Neural progenitor cell (in vitro differentiated cells): ENCODE data around the gene CPM. TPM values are rescaled to one million over a fixed set of nuclear protein-coding genes. Genes with fewer than 3 reads are reported as not detected.
"Not testable (repeated sequence)": the region's sequence is repeated elsewhere in the genome, so short reads cannot be mapped to it uniquely, and the experiment has no call there.

Experiments used
- DNase-seq: peaks from one replicate; pipeline ENCODE4 v3.0.0-alpha.2; 2016; ENCODE audit warnings: low spot score
- H2AFZ ChIP-seq: fragments of 200-600 bp; sonication (generic); replicated peaks from 2 replicates; pipeline ENCODE4 v1.6.1; 2016; ENCODE audit warnings: antibody characterized with exemption
- H3F3A ChIP-seq: fragments of 200-600 bp; sonication (generic); 2 replicates; pipeline ENCODE4 v1.6.1; 2016; ENCODE audit warnings: antibody characterized with exemption, low read depth
- H3K27ac ChIP-seq: fragments of 200-600 bp; sonication (generic); 2 replicates; pipeline ENCODE4 v1.5.1; 2016; ENCODE audit warnings: mild to moderate bottlenecking
- H3K27me3 ChIP-seq: fragments of 200-600 bp; sonication (generic); 2 replicates; pipeline ENCODE4 v1.6.1; 2016; ENCODE audit warnings: mild to moderate bottlenecking, moderate library complexity
- H3K36me3 ChIP-seq: fragments of 200-600 bp; sonication (generic); 2 replicates; pipeline ENCODE4 v1.5.1; 2016
- H3K4me1 ChIP-seq: fragments of 200-600 bp; sonication (generic); 2 replicates; pipeline ENCODE4 v1.6.1; 2016; ENCODE audit warnings: mixed run types
- H3K4me2 ChIP-seq: fragments of 200-600 bp; sonication (generic); 2 replicates; pipeline ENCODE4 v1.6.1; 2016
- H3K4me3 ChIP-seq: fragments of 200-600 bp; sonication (generic); 2 replicates; pipeline ENCODE4 v1.5.1; 2016
- H3K79me2 ChIP-seq: fragments of 200-600 bp; sonication (generic); 2 replicates; pipeline ENCODE4 v1.6.1; 2016; ENCODE audit warnings: low read depth
- H3K9ac ChIP-seq: fragments of 200-600 bp; sonication (generic); 2 replicates; pipeline ENCODE4 v1.6.1; 2016
- H3K9me3 ChIP-seq: fragments of 200-600 bp; sonication (generic); 2 replicates; pipeline ENCODE4 v1.5.1; 2016; ENCODE audit warnings: low read depth
- H4K20me1 ChIP-seq: fragments of 200-600 bp; sonication (generic); 2 replicates; pipeline ENCODE4 v1.6.1; 2016; ENCODE audit warnings: low read depth
- H3K27ac Mint-ChIP-seq: 3 replicates; pipeline ENCODE4 v1.8.0; 2021; ENCODE audit warnings: mixed read lengths
- H3K27me3 Mint-ChIP-seq: 2 replicates; pipeline ENCODE4 v1.8.0; 2022; ENCODE audit warnings: low read depth, mild to moderate bottlenecking, inconsistent platforms, moderate library complexity, mixed read lengths; ENCODE audit not compliant: insufficient read depth
- H3K36me3 Mint-ChIP-seq: 3 replicates; pipeline ENCODE4 v1.8.0; 2021; ENCODE audit warnings: mixed read lengths
- H3K4me1 Mint-ChIP-seq: 3 replicates; pipeline ENCODE4 v1.8.0; 2021; ENCODE audit warnings: mixed read lengths
- H3K4me3 Mint-ChIP-seq: 3 replicates; pipeline ENCODE4 v1.8.0; 2021; ENCODE audit warnings: mild to moderate bottlenecking, moderate library complexity, mixed read lengths
- H3K9me3 Mint-ChIP-seq: 3 replicates; pipeline ENCODE4 v1.8.0; 2020; ENCODE audit warnings: mixed read lengths
- EZH2 ChIP-seq: fragments of 200-600 bp; sonication (generic); IDR thresholded peaks from 2 replicates; pipeline ENCODE4 v1.6.1; 2017; ENCODE audit warnings: antibody characterized with exemption, mild to moderate bottlenecking, moderate library complexity
- EZH2phosphoT487 ChIP-seq: fragments of 200-600 bp; sonication (generic); IDR thresholded peaks from 2 replicates; pipeline ENCODE4 v1.6.1; 2017; ENCODE audit warnings: antibody characterized with exemption
- total RNA-seq: library from RNA; depleted of rRNA; stranded (reverse); fragments of >200 nt; gene quantifications from 2 replicates; pipeline ENCODE4 v1.2.3, GENCODE V29; 2015; ENCODE audit warnings: low replicate concordance
- TF ChIP-seq, protein P1 (sequence below): fragments of 200-600 bp; sonication (generic); IDR thresholded peaks from 2 replicates; pipeline ENCODE4 v1.5.1; 2017; ENCODE audit warnings: antibody characterized with exemption, mild to moderate bottlenecking

Gene CPM
- total RNA-seq, 1 donor from 2014 or later: 0.02 TPM

DNA sequence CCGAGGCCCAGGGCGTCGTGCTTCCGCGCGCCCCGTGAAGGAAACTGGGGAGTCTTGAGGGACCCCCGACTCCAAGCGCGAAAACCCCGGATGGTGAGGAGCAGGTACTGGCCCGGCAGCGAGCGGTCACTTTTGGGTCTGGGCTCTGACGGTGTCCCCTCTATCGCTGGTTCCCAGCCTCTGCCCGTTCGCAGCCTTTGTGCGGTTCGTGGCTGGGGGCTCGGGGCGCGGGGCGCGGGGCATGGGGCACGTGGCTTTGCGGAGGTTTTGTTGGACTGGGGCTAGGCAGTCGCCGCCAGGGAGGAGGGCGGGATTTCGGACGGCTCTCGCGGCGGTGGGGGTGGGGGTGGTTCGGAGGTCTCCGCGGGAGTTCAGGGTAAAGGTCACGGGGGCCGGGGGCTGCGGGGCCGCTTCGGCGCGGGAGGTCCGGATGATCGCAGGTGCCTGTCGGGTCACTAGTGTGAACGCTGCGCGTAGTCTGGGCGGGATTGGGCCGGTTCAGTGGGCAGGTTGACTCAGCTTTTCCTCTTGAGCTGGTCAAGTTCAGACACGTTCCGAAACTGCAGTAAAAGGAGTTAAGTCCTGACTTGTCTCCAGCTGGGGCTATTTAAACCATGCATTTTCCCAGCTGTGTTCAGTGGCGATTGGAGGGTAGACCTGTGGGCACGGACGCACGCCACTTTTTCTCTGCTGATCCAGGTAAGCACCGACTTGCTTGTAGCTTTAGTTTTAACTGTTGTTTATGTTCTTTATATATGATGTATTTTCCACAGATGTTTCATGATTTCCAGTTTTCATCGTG, 124.4 kb downstream of the CPM start:
- H3K79me2 ChIP-seq: peaks cover 56% of the 10 kb centered on the region
- peak overlapping the region; percentile 84 for H3K4me2 ChIP-seq
- Mint-ChIP-seq H3K27ac (peak overlapping the region; percentile 98), H3K4me1 (peaks cover 31% of the 10 kb centered on the region), H3K27me3 (peaks cover 5% of the 10 kb centered on the region), H3K36me3 (peaks cover 7% of the 10 kb centered on the region), H3K4me3 (peak overlapping the region; percentile 97), H3K9me3 (no peaks in the 10 kb centered on the region)
- peak overlapping the region; percentile 90 for H3K27ac ChIP-seq
- peaks cover 17% of the 10 kb centered on the region for H3F3A ChIP-seq
- DNase-seq: peak; percentile 76
- H3K9ac ChIP-seq: peak overlapping the region; percentile 85
- no peak for TF ChIP-seq EZH2phosphoT487
- no peak for TF ChIP-seq EZH2
- TF ChIP-seq, protein P1, sequence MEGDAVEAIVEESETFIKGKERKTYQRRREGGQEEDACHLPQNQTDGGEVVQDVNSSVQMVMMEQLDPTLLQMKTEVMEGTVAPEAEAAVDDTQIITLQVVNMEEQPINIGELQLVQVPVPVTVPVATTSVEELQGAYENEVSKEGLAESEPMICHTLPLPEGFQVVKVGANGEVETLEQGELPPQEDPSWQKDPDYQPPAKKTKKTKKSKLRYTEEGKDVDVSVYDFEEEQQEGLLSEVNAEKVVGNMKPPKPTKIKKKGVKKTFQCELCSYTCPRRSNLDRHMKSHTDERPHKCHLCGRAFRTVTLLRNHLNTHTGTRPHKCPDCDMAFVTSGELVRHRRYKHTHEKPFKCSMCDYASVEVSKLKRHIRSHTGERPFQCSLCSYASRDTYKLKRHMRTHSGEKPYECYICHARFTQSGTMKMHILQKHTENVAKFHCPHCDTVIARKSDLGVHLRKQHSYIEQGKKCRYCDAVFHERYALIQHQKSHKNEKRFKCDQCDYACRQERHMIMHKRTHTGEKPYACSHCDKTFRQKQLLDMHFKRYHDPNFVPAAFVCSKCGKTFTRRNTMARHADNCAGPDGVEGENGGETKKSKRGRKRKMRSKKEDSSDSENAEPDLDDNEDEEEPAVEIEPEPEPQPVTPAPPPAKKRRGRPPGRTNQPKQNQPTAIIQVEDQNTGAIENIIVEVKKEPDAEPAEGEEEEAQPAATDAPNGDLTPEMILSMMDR: no peak
- H3K9me3 ChIP-seq: no peaks in the 10 kb centered on the region
- peaks cover 15% of the 10 kb centered on the region for H4K20me1 ChIP-seq
- peaks cover 8% of the 10 kb centered on the region for H3K36me3 ChIP-seq
- H3K4me1 ChIP-seq: no peaks in the 10 kb centered on the region
- no peaks in the 10 kb centered on the region for H3K27me3 ChIP-seq
- peak overlapping the region; percentile 64 for H3K4me3 ChIP-seq
- H2AFZ ChIP-seq: no peak overlapping the region

DNA sequence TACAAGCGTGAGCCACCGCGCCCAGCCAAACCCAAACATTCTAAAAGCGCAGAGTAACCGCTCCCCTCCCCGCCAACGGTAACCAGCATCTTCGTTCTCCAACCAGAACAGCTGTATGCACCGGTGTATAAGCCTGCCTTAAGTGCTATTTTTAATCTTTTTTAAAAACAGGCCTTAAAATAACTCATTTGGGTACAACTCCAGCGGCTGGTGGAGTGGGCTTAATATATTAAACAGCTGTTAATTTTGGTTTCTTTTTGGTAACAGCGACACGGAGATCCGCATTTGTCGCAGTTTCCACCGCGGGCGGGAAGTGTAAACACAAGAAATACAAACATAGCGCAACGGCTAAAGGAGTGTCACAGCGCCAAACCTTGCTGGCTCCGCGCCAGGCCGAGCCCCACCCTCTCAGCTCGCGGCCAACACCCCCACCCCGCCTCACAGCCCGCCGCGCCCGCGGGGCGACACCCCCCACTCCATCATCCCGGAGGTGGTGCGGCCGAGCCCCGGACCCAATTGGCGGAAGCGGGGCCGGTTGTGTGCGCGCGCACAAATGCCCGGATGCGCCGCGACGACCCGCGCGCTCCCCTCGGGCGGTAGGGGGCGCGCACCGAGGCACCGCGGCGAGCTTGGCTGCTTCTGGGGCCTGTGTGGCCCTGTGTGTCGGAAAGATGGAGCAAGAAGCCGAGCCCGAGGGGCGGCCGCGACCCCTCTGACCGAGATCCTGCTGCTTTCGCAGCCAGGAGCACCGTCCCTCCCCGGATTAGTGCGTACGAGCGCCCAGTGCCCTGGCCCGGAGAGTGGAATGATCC, 125.2 kb downstream of the CPM start, which contains the start of gene MDM2:
Gene MDM2, plus strand, starts transcription at position 602 of the 812 bp plus-strand sequence. CDS start 301 bp downstream, outside the sequence.
- Mint-ChIP-seq H3K4me3 (peak within 1 kb of the TSS; percentile 97), H3K4me1 (peaks cover 31% of the 10 kb centered on the region), H3K9me3 (no peaks in the 10 kb centered on the region), H3K27ac (peak within 1 kb of the TSS; percentile 98), H3K27me3 (peaks cover 5% of the 10 kb centered on the region), H3K36me3 (peaks cover 7% of the 10 kb centered on the region)
- Histone ChIP-seq H3K4me2 (peak within 1 kb of the TSS; percentile 84), H3K9ac (peak within 1 kb of the TSS; percentile 85), H3K4me3 (peak within 1 kb of the TSS; percentile 64), H3K4me1 (no peaks in the 10 kb centered on the region), H3F3A (peaks cover 17% of the 10 kb centered on the region), H3K9me3 (no peaks in the 10 kb centered on the region), H3K27me3 (no peaks in the 10 kb centered on the region), H4K20me1 (peaks cover 14% of the 10 kb centered on the region), H3K36me3 (peaks cover 8% of the 10 kb centered on the region), H2AFZ (peak within 1 kb of the TSS; percentile 81), H3K27ac (peak within 1 kb of the TSS; percentile 90), H3K79me2 (peaks cover 48% of the 10 kb centered on the region)
- DNase-seq: peak; percentile 97
- TF ChIP-seq EZH2: no peak
- TF ChIP-seq, protein P1: peak; percentile 76
- TF ChIP-seq EZH2phosphoT487: no peak

DNA sequence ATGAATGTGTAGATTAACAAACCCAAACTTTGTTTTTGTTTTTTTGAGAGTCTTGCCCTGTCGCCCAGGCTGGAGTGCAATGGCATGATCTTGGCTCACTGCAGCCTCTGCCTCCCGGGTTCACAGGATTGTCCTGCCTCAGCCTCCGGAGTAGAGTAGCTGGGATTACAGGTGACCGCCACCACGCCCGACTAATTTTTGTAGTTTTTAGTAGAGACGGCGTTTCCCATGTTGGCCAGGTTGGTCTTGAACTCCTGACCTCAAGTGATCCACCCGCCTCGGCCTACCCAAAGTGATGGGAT, 125.7 kb downstream of the CPM start:
- H3K27ac ChIP-seq, H3K27me3 ChIP-seq, H3K27me3 Mint-ChIP-seq, H4K20me1 ChIP-seq, H3K36me3 Mint-ChIP-seq, H3K9me3 Mint-ChIP-seq, DNase-seq, H3K9ac ChIP-seq, H3K4me1 ChIP-seq, H3K36me3 ChIP-seq, H3K9me3 ChIP-seq: not testable (repeated sequence)
- peak overlapping the region; percentile 84 for H3K4me2 ChIP-seq
- Mint-ChIP-seq H3K4me1 (peaks cover 31% of the 10 kb centered on the region), H3K27ac (peak overlapping the region; percentile 90), H3K4me3 (peak overlapping the region; percentile 97)
- H3F3A ChIP-seq: peaks cover 17% of the 10 kb centered on the region
- peaks cover 42% of the 10 kb centered on the region for H3K79me2 ChIP-seq
- peak overlapping the region; percentile 64 for H3K4me3 ChIP-seq
- H2AFZ ChIP-seq: peak overlapping the region; percentile 81
